Kidney epithelial cell (primary cell): ENCODE data around the gene TMEM179. TPM values are rescaled to one million over a fixed set of nuclear protein-coding genes. Genes with fewer than 3 reads are reported as not detected.

Experiments
- DNase-seq: peaks from one replicate; pipeline ENCODE4 v3.0.0-alpha.2; 2010; ENCODE audit warnings: low read depth
- H3K27me3 ChIP-seq: 2 replicates; pipeline ENCODE4 v1.6.0; 2011; ENCODE audit warnings: low read length; ENCODE audit not compliant: control insufficient read depth, insufficient read depth
- H3K36me3 ChIP-seq: 2 replicates; pipeline ENCODE4 v1.5.1; 2011; ENCODE audit warnings: low read length; ENCODE audit not compliant: control insufficient read depth, insufficient read depth
- H3K4me3 ChIP-seq: 2 replicates; pipeline ENCODE4 v1.5.1; 2011; ENCODE audit warnings: low read depth, mild to moderate bottlenecking, control low read depth, low read length
- total RNA-seq: library from RNA; depleted of rRNA; stranded (reverse); fragments of >200 nt; gene quantifications from 2 replicates; pipeline ENCODE4 v1.2.3, GENCODE V29; 2015
- TF ChIP-seq, protein P1 (sequence below): IDR thresholded peaks from 2 replicates; pipeline ENCODE4 v1.5.1; 2011; ENCODE audit warnings: mild to moderate bottlenecking, moderate library complexity, low read length, control low read depth, inconsistent platforms; ENCODE audit not compliant: insufficient read depth, poor library complexity, severe bottlenecking

Gene TMEM179
- total RNA-seq, 1 donor from 2014 or later = not detected

DNA sequence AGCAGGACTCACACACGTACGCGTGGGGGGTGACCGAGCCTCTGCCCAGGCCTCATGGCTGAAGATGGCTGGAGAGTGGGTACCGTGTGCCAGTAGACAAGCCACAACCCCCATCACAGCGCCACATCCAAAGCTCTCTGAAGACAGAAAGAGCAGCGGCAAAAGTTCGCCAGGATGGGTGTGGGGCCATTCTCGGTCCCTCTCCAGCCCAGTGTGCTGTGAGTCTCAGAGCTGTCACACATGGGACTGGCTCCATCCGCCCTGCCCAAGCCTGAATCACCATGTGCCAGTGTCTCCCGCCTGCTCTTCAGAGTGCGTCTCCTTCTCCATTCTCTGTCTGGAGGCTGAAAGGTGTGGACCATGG, 5.7 kb downstream of the TMEM179 start:
- peaks cover 13% of the 10 kb centered on the region for H3K27me3 ChIP-seq
- TF ChIP-seq, protein P1, sequence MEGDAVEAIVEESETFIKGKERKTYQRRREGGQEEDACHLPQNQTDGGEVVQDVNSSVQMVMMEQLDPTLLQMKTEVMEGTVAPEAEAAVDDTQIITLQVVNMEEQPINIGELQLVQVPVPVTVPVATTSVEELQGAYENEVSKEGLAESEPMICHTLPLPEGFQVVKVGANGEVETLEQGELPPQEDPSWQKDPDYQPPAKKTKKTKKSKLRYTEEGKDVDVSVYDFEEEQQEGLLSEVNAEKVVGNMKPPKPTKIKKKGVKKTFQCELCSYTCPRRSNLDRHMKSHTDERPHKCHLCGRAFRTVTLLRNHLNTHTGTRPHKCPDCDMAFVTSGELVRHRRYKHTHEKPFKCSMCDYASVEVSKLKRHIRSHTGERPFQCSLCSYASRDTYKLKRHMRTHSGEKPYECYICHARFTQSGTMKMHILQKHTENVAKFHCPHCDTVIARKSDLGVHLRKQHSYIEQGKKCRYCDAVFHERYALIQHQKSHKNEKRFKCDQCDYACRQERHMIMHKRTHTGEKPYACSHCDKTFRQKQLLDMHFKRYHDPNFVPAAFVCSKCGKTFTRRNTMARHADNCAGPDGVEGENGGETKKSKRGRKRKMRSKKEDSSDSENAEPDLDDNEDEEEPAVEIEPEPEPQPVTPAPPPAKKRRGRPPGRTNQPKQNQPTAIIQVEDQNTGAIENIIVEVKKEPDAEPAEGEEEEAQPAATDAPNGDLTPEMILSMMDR = no peak
- no peak overlapping the region for H3K4me3 ChIP-seq
- no peak for DNase-seq
- no peaks in the 10 kb centered on the region for H3K36me3 ChIP-seq

DNA sequence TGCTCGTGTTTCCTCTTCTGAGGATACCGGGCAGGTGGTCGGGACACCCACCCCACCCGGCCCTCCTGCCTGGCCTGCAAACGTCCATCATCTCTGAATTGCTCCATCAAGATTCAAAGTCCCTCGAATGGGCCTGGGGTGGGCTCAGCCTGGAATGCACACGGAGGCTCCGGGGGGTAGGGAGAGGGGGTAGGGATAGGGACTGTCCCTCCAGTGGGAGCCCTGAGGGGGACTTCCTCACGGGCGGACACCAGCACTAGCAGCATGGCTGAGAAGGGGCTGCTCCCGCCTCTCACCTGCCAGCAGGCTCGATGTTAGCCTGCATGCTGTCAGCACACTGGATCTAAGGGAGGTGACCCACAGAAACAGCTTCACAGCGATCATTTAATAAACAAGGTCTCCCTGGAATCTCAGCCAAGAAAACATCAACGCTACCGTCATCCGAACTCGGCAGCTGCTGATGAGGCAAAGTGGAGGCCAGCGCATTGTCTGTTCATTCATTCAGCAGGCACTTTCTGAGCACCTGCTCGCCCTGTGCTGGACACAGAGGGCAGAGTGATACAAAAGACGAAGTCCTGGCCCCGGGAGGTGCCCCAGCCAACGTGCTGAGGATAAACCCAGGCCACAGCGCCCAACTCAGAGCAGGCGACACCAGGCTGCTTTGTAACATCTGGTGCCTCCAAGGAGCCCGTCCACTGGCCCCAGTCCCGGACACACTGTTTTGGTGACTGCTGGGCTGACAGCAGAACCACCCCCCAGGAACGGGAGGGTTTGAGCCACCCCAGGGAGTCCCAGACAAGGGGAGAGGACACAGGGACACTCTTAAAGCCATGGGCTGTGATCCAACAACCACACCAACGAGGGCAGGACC, 6.3 kb downstream of the TMEM179 start:
- TF ChIP-seq, protein P1 = no peak
- Histone ChIP-seq H3K27me3 (peaks cover 8% of the 10 kb centered on the region), H3K4me3 (no peak overlapping the region), H3K36me3 (no peaks in the 10 kb centered on the region)
- no peak for DNase-seq

DNA sequence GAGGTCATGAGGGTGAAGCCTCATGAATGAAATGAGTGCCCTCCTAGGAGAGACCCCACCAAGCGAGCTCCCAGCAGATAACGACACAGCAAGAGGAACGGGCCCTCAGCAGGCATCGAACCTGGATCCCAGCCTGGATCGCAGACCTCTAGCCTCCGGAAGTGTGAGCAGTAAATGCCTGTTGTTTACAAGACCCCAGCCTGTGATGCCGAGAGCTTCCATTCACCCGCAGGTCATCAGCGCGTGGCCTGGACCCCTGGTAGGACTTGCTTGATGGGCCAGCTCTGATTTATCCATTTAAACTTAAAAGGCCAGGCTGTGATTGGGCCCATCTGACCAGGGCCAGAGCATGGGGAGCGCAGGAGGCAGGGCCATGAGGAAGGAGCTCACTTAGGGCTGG, 7.0 kb downstream of the TMEM179 start:
- Histone ChIP-seq H3K36me3 (no peaks in the 10 kb centered on the region), H3K27me3 (peaks cover 4% of the 10 kb centered on the region), H3K4me3 (no peak overlapping the region)
- TF ChIP-seq, protein P1 = no peak
- no peak for DNase-seq

DNA sequence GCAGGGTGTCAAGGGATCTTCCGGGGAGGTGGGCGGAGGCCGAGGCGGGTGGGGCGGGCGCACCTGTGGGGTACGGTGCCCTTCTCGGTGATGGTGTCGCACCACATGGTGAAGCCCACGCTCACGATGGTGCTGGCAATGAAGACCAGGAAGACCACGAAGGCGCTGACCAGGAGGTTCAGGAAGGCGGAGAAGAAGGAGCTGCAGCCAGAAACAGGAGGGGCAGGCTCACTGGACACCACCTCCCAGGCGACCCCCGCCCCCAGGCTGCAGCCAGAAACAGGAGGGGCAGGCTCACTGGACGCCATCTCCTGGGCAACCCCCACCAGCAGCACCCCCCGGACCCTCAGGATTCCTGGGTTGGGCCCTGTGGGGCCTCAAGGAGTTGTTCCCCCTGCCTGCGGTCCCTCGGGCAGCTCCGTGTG, 7.6 kb downstream of the TMEM179 start:
- TF ChIP-seq, protein P1 = no peak
- Histone ChIP-seq H3K36me3 (no peaks in the 10 kb centered on the region), H3K4me3 (no peak overlapping the region), H3K27me3 (peaks cover 2% of the 10 kb centered on the region)
- no peak for DNase-seq

DNA sequence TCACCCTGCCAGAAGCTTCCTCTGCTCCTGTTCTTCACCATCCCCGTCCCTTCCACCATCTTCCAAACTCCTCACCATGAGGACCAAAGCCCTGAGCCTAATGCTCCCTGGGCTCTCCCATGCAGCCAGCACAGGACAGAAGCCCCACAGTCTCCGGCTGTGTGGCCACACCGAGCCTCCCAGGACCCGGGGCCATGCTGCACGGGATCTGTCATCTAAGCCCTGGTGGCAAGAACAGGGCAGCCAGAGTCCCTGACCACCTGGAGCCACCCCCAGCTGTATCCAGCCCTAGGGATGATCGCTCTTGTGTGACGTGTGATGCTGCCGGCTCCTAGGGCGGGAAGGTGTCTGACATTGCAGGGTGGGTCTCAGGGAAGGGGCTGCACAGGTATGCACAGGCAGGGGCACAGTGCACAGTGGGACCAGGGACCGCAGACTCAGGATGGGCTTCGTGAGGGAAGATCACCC, 8.1 kb downstream of the TMEM179 start:
- DNase-seq = no peak
- peaks cover 2% of the 10 kb centered on the region for H3K27me3 ChIP-seq
- no peaks in the 10 kb centered on the region for H3K36me3 ChIP-seq
- no peak overlapping the region for H3K4me3 ChIP-seq
- TF ChIP-seq, protein P1 = no peak

DNA sequence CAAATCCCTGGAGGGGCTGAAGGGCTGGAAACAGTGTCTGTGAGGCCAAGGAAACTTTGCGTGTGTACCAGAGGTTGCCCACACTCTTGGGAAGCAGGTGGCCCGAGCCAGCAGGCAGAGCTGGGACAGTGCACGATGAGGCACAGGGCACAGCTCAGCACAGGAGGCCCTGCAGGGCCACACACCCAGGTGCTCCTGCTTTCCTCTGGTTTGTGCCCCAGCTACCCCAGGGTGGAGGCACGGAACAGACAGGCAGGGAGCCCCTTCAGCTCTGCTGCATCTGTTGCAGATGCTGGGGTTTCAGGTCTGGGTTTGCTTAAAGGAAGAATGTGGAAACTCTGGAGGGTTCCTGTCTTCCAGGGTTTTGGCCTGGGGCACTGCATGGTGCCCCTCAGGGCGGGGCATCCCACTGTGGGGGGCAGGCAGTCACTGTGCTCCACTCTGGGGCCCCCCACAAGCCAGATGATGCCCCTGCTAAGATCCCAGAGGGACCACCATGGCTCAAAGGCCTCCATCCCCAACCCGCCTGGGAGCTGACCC, 8.6 kb downstream of the TMEM179 start:
- TF ChIP-seq, protein P1 = no peak
- H3K36me3 ChIP-seq = no peaks in the 10 kb centered on the region
- peaks cover 2% of the 10 kb centered on the region for H3K27me3 ChIP-seq
- no peak overlapping the region for H3K4me3 ChIP-seq
- no peak for DNase-seq
